ENCODE measurements around the gene AGK.
"Not testable (repeated sequence)": the region's sequence is repeated elsewhere in the genome, so short reads cannot be mapped to it uniquely, and the experiment has no call there.

The AGK gene

GRCh38 chr7:141557360-141557759 is 6.2 kb downstream of the AGK start:
- no peak for DNase-seq (ENCODE audit: low read depth)

GRCh38 chr7:141557831-141558531 is 6.8 kb downstream of the AGK start:
- DNase-seq (ENCODE audit: low read depth) = not testable (repeated sequence)

GRCh38 chr7:141558544-141559183 is 7.5 kb downstream of the AGK start:
- DNase-seq (ENCODE audit: low read depth) = no peak

GRCh38 chr7:141559961-141560360 is 8.8 kb downstream of the AGK start:
- no peak for DNase-seq (ENCODE audit: low read depth)

- DNase-seq (ENCODE audit: low read depth) = no peak
Measured at GRCh38 chr7:141562036-141562435, 10.8 kb downstream of the AGK start.

GRCh38 chr7:141562543-141562942 is 11.3 kb downstream of the AGK start:
- DNase-seq (ENCODE audit: low read depth) = no peak

- DNase-seq (ENCODE audit: low read depth) = no peak
Measured at GRCh38 chr7:141562972-141563371, 11.8 kb downstream of the AGK start.

GRCh38 chr7:141563956-141564623 is 12.9 kb downstream of the AGK start:
- DNase-seq (ENCODE audit: low read depth) = no peak

- DNase-seq (ENCODE audit: low read depth) = no peak
Measured at GRCh38 chr7:141567432-141567831, 16.2 kb downstream of the AGK start.

- DNase-seq (ENCODE audit: low read depth) = no peak
Measured at GRCh38 chr7:141568227-141568626, 17.0 kb downstream of the AGK start.

GRCh38 chr7:141571059-141571458 is 19.8 kb downstream of the AGK start:
- no peak for DNase-seq (ENCODE audit: low read depth)

GRCh38 chr7:141572175-141572574 is 21.0 kb downstream of the AGK start:
- DNase-seq (ENCODE audit: low read depth) = no peak

GRCh38 chr7:141573511-141573910 is 22.3 kb downstream of the AGK start:
- DNase-seq (ENCODE audit: low read depth) = no peak

GRCh38 chr7:141575164-141575563 is 24.0 kb downstream of the AGK start:
- no peak for DNase-seq (ENCODE audit: low read depth)

GRCh38 chr7:141575654-141576448 is 24.6 kb downstream of the AGK start:
- no peak for DNase-seq (ENCODE audit: low read depth)

GRCh38 chr7:141577043-141577839 is 26.0 kb downstream of the AGK start:
- no peak for DNase-seq (ENCODE audit: low read depth)

- not testable (repeated sequence) for DNase-seq (ENCODE audit: low read depth)
Measured at GRCh38 chr7:141579953-141580352, 28.7 kb downstream of the AGK start.

GRCh38 chr7:141582063-141582462 is 30.9 kb downstream of the AGK start:
- not testable (repeated sequence) for DNase-seq (ENCODE audit: low read depth)

GRCh38 chr7:141584935-141585334 is 33.7 kb downstream of the AGK start:
- DNase-seq (ENCODE audit: low read depth) = no peak

GRCh38 chr7:141585592-141586510 is 34.6 kb downstream of the AGK start:
- no peak for DNase-seq (ENCODE audit: low read depth)

GRCh38 chr7:141586878-141587277 is 35.7 kb downstream of the AGK start:
- no peak for DNase-seq (ENCODE audit: low read depth)
